GM21390 (cell line): ENCODE data around the gene SPDYE2.
"Not testable (repeated sequence)": the region's sequence is repeated elsewhere in the genome, so short reads cannot be mapped to it uniquely, and the experiment has no call there.

Experiments
- ATAC-seq: cut with Tn5 transposase; IDR thresholded peaks from one replicate; pipeline ENCODE4 v1.9.1; 2021; ENCODE audit not compliant: unreplicated experiment

SPDYE2 gene

GRCh38 chr7:102550808-102551422, at the start of gene SPDYE2:
Gene SPDYE2, plus strand, starts transcription at chr7:102551226. Its CDS starts 2,030 bp downstream, at chr7:102553256.
- not testable (repeated sequence) for ATAC-seq

GRCh38 chr7:102503141-102503540, 47.9 kb upstream of the SPDYE2 start:
- not testable (repeated sequence) for ATAC-seq

DNA sequence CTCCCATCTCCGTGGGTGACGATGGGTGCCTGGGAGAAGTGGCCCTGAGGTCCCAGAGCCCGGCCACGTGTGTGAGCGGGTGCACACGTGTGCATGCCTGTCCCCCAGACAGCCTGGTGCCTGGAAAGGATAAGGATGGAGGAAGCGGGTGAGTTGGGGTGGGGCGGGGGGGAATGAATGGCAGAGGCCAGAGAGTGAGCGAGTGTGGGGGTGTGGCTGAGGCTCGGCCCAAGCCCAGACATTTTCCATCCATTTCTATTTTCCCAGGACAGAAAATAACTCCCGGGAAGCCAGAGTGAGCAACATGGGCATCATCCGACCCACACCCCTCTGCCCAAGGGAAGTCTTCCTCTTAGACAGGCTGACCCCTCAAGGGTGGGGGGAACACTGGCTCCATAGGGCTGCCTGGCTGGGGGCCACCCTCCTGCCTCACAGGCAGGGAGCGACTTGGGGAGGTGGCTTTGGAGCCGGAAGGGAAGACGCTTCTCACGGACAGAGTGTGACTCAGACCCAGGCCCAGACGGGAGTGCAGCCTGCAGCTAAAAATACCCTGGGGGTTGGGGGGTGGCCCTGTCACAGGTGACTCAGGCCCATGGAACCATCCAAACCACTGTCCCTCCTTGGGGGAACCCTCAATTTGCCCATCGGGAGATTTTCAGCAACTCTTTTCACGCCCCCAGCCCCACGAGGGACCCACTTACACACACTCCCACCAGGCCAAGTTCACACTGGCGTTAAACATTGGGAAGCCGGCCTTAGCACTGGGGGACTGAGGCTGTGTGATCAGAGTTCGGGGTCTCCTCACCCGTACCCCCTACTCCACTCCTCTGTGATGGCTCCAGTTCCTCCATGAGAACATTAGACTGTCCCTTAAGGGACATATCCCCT, 45.5 kb upstream of the SPDYE2 start:
- not testable (repeated sequence) for ATAC-seq

DNA sequence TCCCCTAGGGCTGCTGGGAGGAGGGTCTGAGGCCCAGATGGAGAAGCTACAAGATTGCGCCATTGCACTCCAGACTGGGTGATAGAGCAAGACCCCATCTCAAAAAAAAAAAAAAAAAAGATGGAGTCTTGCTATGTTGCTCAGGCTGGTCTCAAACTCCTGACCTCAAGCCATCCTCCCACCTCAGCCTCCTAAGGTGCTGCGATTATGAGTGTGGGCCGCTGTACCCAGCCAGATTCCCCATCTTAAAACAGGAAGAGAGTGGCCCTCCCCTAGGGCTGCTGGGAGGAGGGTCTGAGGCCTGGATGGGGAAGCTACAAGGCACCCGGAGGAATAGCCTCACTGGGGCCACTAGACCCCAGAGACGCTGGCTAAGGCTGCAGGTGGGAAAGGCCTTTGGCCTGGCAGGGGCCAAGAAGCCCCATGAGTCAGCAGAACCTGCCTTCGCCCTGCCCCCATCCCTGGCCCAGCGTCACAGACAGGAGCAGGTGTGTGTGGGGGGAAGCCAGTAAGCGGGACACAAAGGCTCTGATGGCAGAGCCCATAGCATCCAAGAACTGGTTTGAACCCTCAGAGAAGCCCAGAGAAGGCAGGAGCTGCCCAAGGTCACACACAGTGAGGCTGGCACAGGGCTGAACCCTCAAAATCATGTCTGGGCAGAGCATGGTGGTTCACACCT, 43.5 kb upstream of the SPDYE2 start:
- ATAC-seq: not testable (repeated sequence)

GRCh38 chr7:102510575-102510974, 40.5 kb upstream of the SPDYE2 start:
- not testable (repeated sequence) for ATAC-seq

DNA sequence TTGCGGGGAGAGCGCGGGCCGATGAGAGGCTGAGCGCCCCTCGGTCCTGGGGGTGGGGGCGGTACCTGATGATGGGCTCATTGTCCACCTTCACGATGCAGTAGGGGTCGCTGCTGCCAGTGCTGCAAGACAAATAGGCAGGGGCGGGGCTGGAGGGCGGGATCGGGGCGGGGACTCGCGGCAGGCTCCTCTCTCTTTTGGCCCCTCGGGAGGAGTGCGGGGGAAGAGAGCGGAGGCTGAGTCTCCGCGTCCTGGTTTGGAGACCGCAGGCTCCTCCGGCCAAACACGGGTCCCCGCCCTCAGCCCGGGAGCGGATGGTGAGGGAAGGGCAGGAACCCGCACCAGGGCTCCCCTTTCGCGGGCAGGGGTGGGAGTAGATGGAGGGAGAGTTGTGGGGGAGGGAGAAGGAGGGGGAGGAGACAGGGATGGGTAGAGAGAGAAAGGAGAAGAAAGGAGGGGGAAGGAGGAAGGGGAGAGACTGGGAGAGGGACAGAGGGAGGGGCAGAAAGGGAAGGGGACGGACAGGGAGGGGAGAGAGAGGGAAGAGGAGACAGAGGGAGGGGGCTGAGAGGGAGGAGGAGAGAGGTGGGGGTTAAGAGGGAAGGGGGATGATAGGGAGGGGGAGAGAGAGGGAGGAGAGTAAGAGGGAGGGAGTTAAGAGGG, 39.0 kb upstream of the SPDYE2 start:
- peak; percentile 39 for ATAC-seq

DNA sequence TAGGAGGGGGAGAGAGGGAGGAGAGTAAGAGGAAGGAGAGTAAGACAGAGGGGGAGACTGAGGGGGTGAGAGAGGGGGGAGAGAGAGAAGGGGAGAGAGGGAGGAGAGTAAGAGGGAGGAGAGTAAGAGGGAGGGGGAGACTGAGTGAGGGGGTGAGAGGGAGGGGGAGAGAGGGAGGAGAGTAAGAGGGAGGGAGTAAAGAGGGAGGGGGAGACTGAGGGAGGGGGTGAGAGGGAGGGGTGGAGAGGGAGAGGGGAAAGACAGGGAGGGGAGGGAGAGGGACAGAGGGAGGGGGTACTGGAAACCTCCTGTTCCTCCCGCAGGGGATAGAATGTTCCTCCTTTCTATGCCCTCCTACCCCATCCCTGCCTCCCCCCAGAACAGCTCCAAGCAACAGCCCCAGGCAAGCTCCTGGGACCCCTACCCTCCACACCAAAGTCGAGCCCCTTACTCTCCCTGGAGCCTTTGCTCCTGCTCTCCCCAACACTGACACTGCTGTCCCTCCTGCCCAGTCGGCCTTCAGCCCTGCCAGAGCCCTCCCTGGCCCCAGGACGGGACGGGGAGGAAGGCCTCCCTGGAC, 38.3 kb upstream of the SPDYE2 start:
- ATAC-seq: not testable (repeated sequence)

- ATAC-seq: peak; percentile 72
Observed at GRCh38 chr7:102514881-102515721, 35.9 kb upstream of the SPDYE2 start.

- not testable (repeated sequence) for ATAC-seq
Observed at GRCh38 chr7:102515889-102516288, 35.1 kb upstream of the SPDYE2 start.

- not testable (repeated sequence) for ATAC-seq
Observed at GRCh38 chr7:102516951-102517350, 34.1 kb upstream of the SPDYE2 start.

- ATAC-seq: peak; percentile 66
Observed at GRCh38 chr7:102517550-102518147, 33.4 kb upstream of the SPDYE2 start, which contains the start of gene RASA4B. Gene RASA4B, minus strand, starts transcription at chr7:102517777. Its CDS starts 67 bp downstream, at chr7:102517710.

DNA sequence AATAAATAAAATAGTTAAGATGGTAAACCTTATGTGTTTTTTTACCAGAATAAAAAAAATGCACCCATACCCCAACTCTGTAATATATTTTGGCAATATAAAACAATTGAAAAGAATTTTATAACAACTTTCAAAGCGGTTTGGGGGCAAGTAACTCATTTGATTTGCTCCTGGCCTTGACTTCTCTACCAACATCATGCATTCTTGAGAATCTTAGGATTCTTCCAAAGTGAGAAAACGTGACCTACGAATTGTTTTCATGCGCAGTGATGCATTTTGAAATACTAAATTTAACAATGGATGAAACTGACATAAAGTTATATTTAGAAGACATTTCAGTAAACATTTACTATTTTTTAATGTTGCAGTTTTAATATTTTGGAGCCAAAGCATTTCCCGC, 30.2 kb upstream of the SPDYE2 start:
- ATAC-seq: not testable (repeated sequence)

GRCh38 chr7:102524803-102525202, 26.2 kb upstream of the SPDYE2 start:
- ATAC-seq: not testable (repeated sequence)

DNA sequence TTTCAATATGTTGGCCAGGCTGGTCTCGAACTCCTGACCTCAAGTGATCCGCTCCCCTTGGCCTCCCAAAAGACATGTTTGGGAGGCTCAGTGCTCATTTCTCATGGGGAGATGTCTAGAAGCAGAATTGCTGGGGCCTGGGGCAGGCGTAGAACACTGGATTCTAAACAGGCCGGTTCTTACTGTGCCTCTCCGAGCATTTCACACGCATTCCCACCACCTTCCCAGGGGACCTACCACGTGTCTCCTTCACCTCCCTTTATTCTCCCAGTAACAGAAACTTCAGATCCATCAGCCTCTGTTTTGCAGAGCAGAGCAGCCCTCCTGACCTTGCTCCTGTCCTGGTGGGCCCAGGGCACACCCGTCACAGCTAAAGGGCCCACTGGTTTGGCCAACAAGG, 23.8 kb upstream of the SPDYE2 start:
- ATAC-seq: not testable (repeated sequence)

DNA sequence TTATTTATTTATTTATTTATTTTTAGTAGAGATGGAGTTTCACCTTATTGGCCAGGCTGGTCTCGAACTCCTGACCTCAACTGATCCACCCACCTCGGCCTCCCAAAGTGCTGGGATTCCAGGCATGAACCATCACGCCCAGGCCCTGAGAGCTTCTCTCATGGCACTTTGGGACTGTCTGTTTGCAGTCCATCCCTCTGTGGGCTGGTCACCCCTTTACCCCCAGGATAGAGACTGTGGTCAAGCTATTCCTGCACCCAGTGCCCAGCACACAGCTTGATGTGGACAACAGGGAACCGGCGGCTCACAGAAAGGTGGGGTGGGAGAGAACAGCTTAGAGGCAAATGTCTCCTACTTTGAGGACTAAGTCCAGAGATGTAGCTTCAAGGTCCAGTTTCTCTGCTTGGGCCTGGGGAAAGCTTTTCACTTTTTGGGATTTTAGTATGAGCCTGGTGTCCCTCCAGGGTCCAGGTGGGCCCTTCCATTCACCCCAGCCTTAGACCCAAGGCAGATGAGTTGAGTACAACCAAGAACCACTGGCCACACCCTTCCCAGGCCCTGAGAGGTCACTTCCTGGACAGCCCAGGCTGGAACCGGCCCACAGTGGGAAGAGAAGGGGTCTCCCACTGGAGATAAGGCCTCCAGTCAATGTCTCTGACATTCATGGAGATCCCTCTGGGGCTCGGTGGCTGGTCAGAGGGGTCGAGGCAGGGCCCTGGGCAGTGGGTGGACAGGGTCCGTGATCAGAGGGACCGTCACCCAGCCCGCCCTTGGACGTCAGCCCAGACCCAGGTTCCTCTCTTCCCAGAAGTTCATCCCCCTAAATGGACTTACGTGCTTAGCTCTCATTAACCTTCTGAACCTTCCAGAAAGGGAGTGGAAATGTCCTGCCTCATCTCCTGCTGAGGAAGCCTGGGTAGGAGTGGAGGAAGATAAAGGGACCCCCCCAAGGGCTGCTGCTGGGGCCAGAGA, 22.9 kb upstream of the SPDYE2 start:
- ATAC-seq: not testable (repeated sequence)

DNA sequence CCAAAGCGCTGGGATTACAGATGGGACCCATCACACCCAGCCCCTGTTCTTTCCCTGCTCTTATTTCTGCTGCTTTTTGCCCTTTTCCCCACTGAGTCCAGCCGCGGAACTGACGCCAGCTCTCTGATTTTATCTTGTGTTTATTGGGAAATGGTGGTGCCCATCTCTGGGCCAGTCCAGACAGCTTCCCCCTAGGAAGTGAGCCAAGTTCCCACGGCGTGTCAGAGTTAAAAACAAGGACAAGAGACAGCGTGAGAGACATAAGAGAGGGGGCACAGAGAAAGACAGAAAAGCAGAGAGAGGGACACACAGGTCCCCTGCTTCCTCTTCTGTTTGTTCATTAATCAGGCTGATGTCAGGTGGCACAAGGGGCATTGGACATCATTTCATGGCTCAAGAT, 19.4 kb upstream of the SPDYE2 start:
- not testable (repeated sequence) for ATAC-seq

DNA sequence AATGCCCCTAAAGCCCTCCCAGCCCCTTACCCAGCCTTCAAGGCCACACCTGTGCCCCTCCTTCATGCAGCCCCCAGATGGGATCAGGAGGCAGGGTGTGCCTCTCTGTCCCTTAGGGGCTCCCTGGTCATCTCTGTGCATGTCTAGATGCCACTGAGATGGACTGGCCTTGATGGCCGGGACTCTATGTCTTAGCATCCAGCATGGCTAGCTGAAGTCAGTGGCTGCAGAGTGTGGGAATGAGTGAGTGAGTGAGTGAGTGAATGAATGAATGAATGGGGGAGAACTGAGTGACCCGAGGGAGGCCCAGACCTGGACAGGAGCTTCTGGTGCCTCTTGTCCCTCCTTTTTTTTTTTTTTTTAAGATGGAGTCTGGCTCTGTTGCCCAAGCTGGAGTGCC, 18.9 kb upstream of the SPDYE2 start:
- ATAC-seq: not testable (repeated sequence)

DNA sequence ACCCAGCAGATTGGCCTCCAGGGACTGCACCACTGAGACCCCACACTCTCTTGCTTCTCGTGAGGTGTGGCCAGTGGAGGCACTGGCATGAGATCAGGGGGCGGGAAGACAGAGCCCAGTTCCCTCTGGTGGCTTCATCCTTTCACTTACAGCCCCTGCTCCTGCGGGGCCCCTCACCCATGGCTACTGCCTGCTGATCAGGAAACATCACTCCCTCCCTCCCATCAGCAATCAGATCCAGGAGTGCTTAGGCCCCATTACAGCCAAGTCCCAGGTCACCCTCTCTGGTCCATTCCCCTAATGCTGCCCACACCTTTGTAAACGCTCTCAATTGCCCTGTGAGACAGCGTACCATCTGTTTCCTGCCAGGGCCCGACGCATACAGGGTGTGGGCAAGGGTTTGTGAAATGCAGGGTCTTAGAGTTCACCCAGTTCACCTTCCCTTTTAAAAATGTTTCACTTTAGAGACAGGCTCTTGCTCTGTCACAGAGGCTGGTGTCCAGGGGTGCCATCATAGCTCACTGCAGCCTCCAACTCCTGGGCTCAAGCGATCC, 15.9 kb upstream of the SPDYE2 start:
- ATAC-seq: not testable (repeated sequence)
